Measurements from ENCODE around the gene TTC39C. TPM values are rescaled to one million over a fixed set of nuclear protein-coding genes. Genes with fewer than 3 reads are reported as not detected.

The TTC39C gene
- total and polyA plus RNA-seq, 2 experiments from 2014 or later: 4.1 to 6.0 TPM

DNA sequence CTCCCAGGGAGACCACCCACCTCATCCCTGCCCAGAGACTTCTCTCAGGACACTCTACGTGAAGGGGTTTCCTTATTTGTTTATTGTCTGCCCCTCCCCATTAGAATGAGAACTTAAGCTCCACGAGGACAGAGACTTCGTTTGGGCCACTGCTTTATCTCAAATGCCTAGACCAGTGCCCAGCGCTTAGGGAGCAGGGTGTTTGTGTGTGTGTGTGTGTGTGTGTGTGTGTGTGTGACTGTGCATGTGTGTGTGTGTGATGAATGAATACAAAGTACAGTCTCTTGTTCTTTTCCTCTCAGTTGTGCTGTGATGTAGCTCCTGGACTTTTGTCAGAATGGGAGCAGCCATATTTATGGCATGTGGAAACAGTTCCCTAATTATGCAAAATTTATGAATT is 89.9 kb downstream of the TTC39C start:
- Histone ChIP-seq H3K27me3 (no peaks in the 10 kb centered on the region), H3K9me3 (ENCODE audit: low read depth) (no peaks in the 10 kb centered on the region), H3K27ac (no peak overlapping the region), H3K36me3 (no peaks in the 10 kb centered on the region), H3K4me1 (ENCODE audit: low read depth) (no peaks in the 10 kb centered on the region), H3K4me3 (no peak overlapping the region)
- DNase-seq (ENCODE audit: low read depth in 1 of 2, low spot score in 1 of 2): no peak
- TF ChIP-seq, protein P1, sequence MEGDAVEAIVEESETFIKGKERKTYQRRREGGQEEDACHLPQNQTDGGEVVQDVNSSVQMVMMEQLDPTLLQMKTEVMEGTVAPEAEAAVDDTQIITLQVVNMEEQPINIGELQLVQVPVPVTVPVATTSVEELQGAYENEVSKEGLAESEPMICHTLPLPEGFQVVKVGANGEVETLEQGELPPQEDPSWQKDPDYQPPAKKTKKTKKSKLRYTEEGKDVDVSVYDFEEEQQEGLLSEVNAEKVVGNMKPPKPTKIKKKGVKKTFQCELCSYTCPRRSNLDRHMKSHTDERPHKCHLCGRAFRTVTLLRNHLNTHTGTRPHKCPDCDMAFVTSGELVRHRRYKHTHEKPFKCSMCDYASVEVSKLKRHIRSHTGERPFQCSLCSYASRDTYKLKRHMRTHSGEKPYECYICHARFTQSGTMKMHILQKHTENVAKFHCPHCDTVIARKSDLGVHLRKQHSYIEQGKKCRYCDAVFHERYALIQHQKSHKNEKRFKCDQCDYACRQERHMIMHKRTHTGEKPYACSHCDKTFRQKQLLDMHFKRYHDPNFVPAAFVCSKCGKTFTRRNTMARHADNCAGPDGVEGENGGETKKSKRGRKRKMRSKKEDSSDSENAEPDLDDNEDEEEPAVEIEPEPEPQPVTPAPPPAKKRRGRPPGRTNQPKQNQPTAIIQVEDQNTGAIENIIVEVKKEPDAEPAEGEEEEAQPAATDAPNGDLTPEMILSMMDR (IDR thresholded peaks at IDR 0.05; ENCODE audit: low read depth, low read length): no peak

DNA sequence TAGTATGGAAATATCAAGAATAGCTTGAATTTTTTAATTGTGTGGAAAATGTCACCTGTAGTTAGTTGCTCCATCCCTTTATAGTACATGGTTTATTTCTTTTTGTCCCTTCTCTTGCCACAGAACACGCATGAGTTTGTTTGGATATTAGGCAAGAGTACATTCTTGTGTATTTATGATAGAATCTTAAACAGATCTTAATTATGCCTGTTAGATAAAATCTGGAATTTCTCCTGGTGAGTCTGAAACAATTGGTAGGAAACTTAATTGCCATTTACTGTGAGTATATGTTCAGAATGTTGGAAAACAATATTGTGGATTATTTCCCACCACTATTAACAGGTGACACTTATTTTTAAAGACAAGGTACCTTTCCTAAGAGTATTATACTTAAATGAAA is 94.1 kb downstream of the TTC39C start:
- no peaks in the 10 kb centered on the region for H3K27me3 ChIP-seq
- H3K27ac ChIP-seq: no peak overlapping the region
- no peak for DNase-seq (ENCODE audit: low read depth in 1 of 2, low spot score in 1 of 2)
- H3K36me3 ChIP-seq: no peaks in the 10 kb centered on the region
- H3K9me3 ChIP-seq (ENCODE audit: low read depth): no peaks in the 10 kb centered on the region
- TF ChIP-seq, protein P1 (IDR thresholded peaks at IDR 0.05; ENCODE audit: low read depth, low read length): no peak
- no peaks in the 10 kb centered on the region for H3K4me1 ChIP-seq (ENCODE audit: low read depth)
- H3K4me3 ChIP-seq: no peak overlapping the region

DNA sequence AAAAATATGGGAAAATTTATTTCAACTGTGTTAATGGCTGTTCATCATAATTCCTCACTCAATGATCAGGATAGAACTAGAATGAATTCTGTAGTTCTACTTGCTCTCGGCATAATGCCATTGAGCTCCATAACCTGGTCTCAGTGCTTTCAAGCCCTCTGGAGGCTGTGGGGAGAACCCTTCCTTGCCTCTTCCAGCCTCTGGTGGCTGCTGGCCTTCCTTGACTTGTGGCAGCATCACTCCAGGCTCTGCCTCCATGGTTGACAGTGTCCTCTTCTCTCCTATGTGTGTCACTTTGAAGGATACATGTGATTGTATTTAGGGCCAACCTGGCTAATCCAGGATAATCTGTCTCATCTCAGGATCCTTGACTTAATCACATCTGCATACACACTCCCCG is 97.4 kb downstream of the TTC39C start:
- Histone ChIP-seq H3K27me3 (no peaks in the 10 kb centered on the region), H3K4me3 (no peak overlapping the region), H3K4me1 (ENCODE audit: low read depth) (no peaks in the 10 kb centered on the region), H3K27ac (no peak overlapping the region), H3K9me3 (ENCODE audit: low read depth) (no peaks in the 10 kb centered on the region), H3K36me3 (no peaks in the 10 kb centered on the region)
- DNase-seq (ENCODE audit: low read depth in 1 of 2, low spot score in 1 of 2): no peak
- TF ChIP-seq, protein P1 (IDR thresholded peaks at IDR 0.05; ENCODE audit: low read depth, low read length): no peak

DNA sequence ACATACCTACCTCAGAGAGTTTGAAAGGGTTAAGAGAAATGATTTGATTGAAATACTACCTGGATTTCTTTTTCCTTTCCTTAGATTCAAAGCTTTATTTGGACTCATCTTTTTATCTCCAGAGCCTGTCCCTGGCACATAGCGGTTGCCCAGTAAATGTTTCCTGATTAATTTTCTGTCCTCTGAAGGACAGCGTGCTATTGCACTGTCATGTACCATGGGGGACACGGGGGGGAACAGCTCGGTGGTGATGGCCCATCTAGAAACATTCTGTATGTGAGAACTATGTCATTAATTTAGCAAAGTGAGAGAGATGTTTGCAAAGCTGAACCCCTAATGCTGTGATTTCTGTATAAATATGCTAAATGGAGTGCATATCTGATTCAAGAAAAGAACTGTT is 97.9 kb downstream of the TTC39C start:
- Histone ChIP-seq H3K27ac (no peak overlapping the region), H3K36me3 (no peaks in the 10 kb centered on the region), H3K27me3 (no peaks in the 10 kb centered on the region), H3K4me3 (no peak overlapping the region), H3K9me3 (ENCODE audit: low read depth) (no peaks in the 10 kb centered on the region), H3K4me1 (ENCODE audit: low read depth) (no peaks in the 10 kb centered on the region)
- DNase-seq (ENCODE audit: low read depth in 1 of 2, low spot score in 1 of 2): no peak
- TF ChIP-seq, protein P1 (IDR thresholded peaks at IDR 0.05; ENCODE audit: low read depth, low read length): no peak

DNA sequence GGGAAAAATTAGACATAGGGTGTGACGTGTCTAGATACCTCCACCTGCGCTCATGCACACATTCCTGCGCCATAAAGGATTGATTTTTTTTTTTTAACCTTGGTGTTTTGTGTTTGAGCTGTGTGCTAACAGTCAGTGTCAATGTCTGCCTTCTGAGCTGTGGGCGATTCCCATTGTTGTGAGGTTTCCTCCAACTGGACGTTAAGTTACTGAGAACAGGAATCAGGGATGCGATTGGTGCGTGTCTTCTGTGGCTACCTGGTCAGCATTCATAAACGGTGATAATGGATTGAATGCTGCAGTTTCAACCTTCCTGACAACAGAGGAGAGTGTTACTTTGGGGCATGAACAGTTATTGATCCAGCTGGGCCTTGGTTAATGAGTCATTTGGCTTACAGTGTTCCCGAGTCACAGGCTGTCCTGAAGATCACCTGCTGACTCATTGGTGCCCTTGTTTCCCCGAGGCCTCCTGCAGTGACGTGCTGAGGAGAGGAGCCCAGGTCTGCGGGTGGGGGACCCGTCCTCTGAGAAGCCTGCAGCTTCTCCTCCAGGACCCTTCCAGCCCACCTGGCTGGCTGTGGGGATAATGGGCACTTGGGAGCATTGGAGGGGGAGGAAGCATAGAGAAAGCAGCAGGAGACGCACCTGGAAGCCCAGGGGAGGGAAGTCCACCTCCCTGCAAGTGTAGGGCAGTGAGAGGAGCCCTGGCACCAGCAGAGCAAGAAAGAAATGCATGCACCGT is 98.5 kb downstream of the TTC39C start:
- no peaks in the 10 kb centered on the region for H3K9me3 ChIP-seq (ENCODE audit: low read depth)
- H3K36me3 ChIP-seq: no peaks in the 10 kb centered on the region
- H3K27ac ChIP-seq: no peak overlapping the region
- H3K4me3 ChIP-seq: no peak overlapping the region
- H3K4me1 ChIP-seq (ENCODE audit: low read depth): no peaks in the 10 kb centered on the region
- no peaks in the 10 kb centered on the region for H3K27me3 ChIP-seq
- DNase-seq (ENCODE audit: low read depth in 1 of 2, low spot score in 1 of 2): no peak
- TF ChIP-seq, protein P1 (IDR thresholded peaks at IDR 0.05; ENCODE audit: low read depth, low read length): no peak

All from cardiac muscle cell (in vitro differentiated cells and primary cell).